Activated CD8-positive, alpha-beta memory T cell treated with anti-CD3 and anti-CD28 coated beads, Interleukin-2, amount 50 U/mL, for 4 hours (primary cell): ENCODE measurements around the gene IRF4.
"Not testable (repeated sequence)": the region's sequence is repeated elsewhere in the genome, so short reads cannot be mapped to it uniquely, and the experiment has no call there.

Source experiments
- DNase-seq: peaks from one replicate; pipeline ENCODE4 v3.0.0-alpha.2; 2020

IRF4 gene

DNA sequence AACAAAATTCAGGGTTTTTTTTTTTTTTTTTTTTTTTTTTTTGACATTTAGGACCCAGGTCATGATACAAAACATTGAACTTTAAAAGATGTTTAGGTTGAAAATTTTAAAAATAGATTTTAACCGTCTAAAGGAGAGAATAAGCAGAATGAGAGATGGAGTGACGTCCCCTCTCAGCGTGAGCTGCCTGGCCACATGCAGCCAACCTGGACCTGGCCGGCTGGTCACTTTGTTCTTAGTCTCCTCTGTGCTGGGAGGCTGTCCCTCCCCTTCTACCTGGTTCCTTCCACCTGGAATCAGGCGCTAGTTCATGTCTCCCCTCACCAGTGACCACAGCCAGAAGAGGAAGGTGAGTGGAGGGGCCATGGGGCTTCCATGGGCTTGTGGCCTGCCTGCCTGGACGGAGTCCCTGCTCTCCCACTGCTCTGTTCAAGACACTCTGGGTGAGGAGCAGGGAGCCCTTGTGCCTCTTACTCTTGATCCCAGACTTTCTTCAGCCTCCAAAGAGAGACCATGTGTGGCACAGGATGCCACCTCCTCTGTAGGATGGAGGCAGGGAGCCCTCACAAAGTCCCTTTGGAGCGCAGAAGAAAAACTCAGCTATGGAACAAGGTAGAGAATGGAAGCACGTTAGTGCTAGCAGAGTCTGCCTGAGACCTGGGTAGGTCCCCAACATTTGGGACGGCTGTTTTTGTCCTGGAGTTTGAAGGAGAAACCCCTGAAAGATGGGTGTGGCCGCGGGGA is 31.7 kb downstream of the IRF4 start:
- no peak for DNase-seq

DNA sequence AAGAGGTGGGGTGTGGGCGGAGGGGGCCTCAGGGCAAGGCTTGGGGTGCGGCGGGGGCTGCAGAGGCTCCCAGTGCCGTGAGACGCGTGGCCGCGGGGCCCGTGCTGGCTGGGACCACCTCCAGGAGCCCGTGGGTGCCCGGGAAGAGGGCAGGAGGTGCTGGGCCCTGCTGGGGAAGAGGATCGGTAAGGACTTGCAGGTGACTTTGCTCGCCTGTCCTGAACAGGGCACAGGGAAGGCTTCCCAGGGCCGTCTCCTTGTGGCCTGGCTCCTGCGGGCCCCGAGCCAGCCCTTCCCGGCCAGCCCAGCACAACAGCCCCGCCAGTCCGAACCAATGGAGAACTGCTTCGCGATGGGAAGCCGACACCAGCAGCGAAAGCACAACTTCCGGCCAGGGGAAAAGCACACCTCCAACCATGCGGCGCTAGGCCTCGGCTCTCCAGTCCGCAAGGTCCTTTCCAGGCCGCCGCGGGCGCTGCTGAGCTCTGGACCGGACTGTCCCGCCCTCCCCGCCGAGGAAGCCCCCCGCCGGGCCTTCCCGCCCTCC is 32.3 kb downstream of the IRF4 start:
- DNase-seq: no peak

DNA sequence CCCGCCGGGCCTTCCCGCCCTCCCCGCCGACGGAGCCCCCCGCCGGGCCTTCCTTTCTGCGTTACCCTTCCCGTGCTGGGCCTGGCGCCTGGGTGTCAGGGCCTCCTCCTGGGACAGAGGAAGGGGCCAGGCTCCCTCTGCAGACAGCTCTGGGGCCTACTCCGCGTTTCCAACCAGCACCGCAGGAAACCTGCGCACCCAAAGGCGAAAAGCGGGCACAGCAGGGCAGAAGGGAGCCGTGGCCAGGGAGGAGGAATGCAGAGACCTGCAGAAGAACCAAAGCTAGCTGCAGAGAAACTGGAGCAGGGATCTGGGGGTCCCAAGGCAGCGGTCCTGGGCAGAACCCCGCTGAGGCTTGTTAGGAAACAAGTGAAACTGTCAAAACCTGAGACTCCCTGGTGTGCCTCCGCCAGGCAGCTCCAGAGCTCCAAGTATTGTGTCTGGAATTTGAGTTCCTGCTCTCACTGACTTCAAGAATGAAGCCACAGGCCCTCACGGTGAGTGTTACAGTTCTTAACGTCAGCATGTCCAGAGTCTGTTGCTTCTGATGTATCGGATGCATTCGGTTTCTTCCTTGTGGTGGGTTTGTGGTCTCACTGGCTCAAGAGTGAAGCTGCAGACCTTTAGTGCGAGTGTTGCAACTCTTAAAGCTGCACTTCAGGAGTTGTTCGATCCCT is 33.3 kb downstream of the IRF4 start:
- DNase-seq: no peak

DNA sequence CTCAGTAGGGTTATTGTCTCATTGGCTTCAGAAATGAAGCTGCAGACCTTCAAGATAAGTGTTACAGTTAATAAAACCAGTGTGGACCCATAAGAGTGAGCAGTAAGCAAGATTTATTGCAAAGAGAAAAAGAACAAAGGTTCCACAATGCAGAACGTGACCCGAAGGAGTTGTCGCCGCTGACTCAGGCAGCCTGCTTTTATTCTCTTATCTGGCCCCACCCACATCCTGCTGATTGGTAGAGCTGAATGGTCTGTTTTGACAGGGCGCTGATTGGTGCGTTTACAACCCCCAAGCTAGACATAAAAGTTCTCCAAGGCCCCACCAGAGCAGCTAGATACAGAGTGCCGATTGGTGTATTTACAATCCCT is 33.9 kb downstream of the IRF4 start:
- not testable (repeated sequence) for DNase-seq

- not testable (repeated sequence) for DNase-seq
Observed at GRCh38 chr6:426198-426738, 34.7 kb downstream of the IRF4 start.

DNA sequence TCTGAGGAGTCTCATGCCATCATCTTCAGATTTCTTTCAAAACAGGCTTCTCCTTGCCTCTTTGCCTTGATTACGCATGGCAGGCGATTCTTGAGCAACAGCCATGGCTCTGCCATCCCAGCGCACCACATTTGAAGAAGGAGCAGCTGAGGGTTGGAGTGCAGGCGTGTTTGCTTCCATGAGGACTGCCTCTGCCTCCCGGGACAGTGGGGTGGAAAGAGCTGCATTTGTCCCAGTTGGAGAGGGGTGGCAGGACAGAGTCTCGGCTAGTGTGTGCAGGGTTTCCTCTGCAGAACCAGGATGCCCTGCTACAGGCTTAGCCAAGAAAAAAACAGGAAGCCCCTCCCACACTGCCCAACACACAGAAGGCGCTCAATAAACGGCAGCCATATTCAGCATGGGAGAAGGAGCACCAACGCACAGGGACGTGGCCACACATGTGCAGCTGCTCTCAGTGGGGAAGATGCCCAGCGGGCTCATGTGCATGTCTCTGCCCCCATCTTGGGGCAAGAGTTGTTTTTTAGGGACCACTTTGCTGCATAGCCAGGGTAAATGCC is 36.6 kb downstream of the IRF4 start:
- no peak for DNase-seq

DNA sequence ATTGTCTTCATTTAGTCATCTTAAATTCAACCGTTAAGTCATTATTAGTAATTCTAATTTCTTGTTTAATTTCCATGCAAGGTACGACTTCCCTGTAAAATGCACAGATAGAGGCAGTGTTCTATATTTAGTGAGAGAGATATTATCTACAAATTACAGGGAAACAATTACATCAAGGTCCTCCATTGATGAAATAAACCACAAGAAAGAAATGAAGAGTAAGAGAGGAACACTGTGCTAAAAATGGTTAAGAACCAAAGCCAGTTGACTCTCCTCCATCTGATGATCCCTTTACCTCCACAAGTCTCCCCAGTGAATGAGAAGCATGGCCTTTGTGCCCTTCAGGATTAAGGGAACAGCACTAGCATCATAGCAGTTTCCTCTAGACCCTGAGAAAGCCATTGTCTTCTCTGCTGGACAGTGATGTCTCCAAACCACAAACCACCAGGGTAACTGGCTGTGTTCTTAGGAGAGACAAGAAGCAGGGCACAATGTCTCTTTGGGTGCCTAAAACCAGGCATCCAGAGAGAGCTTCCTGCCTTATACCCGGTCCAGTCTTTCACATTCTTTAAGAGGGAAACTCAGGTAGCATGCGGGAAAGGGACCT is 38.1 kb downstream of the IRF4 start:
- DNase-seq: no peak

GRCh38 chr6:431504-431903 is 40.0 kb downstream of the IRF4 start:
- DNase-seq: no peak

GRCh38 chr6:431986-432385 is 40.4 kb downstream of the IRF4 start:
- peak; percentile 41 for DNase-seq

GRCh38 chr6:434051-434705 is 42.6 kb downstream of the IRF4 start:
- DNase-seq: peak; percentile 7

GRCh38 chr6:435441-436307 is 44.1 kb downstream of the IRF4 start:
- DNase-seq: peak; percentile 9

DNA sequence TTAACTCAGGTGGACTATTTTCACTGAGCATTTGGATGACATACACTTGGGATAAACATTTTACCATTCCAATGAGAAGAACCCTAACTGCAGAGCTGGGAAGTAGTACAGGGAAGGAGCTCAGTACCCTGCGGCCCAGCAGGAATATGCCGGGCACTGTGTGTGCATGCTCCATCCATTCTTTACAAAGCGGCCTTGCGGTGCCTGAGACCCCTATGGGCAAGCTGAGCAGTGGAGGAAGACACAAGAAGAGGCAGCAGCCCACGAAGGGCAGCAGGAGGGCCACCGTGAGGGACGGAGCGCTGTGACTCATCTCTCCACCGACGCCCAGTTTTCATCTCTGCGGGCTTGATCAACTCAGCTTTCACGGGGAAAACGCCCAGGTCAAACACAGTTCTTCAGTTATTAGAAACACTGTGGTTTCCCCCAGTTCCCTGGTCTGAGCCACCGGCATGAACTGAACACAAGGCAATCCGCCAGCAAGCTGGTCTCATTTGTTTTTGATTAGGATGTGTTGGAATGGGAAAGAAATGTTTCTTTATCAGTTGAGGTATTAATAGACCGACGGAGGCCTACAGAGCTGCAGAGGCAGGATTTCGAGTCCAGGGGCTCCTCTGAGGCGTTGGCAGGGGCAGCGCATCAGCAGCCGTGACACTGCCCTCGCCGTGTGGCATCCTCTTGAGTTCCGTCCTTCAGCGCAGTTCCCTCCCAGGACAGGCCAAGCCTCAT is 44.9 kb downstream of the IRF4 start:
- DNase-seq: peak; percentile 8

DNA sequence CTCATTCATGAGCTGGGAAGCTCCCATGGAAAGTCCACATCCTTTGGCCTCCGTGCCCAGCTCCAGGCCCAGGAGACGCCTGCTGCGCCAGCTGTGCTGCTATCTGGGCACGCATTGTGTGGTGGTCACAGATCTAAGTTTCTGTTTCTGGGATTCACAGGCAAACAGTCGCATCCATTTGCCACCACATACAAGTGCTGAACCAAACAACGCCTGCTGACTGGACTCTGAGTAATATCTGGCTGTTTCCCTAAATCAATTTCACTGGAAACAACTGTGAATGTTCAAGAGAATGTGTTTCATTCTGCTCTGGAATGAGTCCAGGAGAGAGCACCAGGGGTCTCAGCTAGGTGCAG is 45.5 kb downstream of the IRF4 start:
- DNase-seq: no peak

- DNase-seq: peak; percentile 2
Observed at GRCh38 chr6:438634-439170, 47.1 kb downstream of the IRF4 start.

- peak; percentile 6 for DNase-seq
Observed at GRCh38 chr6:439641-440167, 48.2 kb downstream of the IRF4 start.

DNA sequence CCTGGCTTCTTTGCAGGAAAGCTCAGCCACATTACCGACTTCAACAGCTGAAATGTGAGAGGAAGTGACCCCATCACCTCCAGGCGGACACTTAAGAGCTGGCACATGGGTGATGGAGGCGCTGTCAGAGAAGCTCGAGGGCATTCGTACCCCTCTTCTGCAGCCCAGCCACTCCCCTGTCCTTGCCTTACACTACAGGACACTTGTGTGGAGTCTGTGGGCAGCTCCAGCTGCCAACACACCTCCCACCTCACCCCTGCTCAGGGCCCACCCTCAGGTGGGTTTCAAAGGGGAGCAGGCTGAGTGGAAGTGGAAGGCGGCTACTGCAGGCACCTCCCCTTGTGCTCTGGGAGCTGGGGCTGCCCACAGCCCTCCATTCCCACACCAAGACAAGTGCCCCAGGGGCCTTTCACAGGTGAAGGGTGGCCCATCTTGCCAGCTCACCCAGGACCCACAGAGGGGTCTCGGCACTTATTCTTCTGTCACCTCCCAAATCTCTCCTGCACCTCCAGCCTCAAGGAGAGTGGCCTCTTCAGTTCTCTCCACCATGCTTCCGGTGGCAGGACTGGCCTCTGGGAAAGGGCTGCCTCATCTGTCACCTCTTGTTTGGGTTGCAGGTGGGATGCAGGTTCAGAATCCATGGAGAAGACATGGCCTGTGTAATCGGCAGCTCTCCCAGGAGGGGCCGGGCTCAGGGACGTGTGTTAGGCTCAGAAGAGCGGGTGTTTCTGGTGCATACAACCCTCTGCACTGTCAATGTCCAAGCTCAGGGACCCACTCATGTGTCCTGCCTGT is 49.8 kb downstream of the IRF4 start:
- DNase-seq: peak; percentile 7

GRCh38 chr6:443621-444159 is 52.1 kb downstream of the IRF4 start:
- DNase-seq: peak; percentile 20

GRCh38 chr6:444653-445275 is 53.2 kb downstream of the IRF4 start:
- DNase-seq: peak; percentile 52
